ENCODE results near the gene CCDC15.
"Not testable (repeated sequence)": the region's sequence is repeated elsewhere in the genome, so short reads cannot be mapped to it uniquely, and the experiment has no call there.

Gene CCDC15

GRCh38 chr11:124961972-124962609 lies 8.1 kb downstream of the CCDC15 start:
- Histone ChIP-seq H3K9me3 (ENCODE audit: control insufficient read depth in 5 of 5, low read length in 5 of 5) (no peaks in the 10 kb centered on the region), H3K4me3 (ENCODE audit: low read depth in 1 of 5, low read length in 5 of 5) (no peak overlapping the region), H3K4me1 (ENCODE audit: control insufficient read depth in 5 of 5, insufficient read depth in 5 of 5, low read length in 5 of 5) (no peaks in the 10 kb centered on the region), H3K36me3 (ENCODE audit: control insufficient read depth in 5 of 5, insufficient read depth in 5 of 5, low read length in 5 of 5) (no peaks in the 10 kb centered on the region), H3K27me3 (ENCODE audit: control insufficient read depth in 5 of 5, insufficient read depth in 4 of 5, low read length in 5 of 5) (no peaks in the 10 kb centered on the region), H3K9ac (ENCODE audit: low read length in 5 of 5) (no peak overlapping the region), H3K27ac (ENCODE audit: low read depth, low read length) (no peak overlapping the region)

DNA sequence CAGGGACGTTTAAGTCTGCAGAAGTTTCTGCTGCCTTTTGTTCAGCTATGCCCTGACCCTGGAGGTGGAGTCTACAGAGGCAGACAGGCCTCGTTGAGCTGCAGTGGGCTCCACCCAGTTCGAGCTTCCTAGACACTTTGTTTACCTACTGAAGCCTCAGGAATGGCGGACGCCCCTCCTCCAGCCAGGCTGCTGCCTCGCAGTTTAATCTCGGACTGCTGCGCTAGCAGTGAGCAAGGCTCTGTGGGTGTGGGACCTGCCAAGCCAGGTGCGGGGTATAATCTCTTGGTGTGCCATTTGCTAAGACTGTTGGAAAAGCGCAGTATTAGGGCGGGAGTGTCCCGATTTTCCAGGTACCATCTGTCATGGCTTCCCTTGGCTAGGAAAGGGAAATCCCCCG lies 14.2 kb downstream of the CCDC15 start:
- H3K4me1 ChIP-seq (ENCODE audit: control insufficient read depth in 5 of 5, insufficient read depth in 5 of 5, low read length in 5 of 5); H3K9ac ChIP-seq (ENCODE audit: low read length in 5 of 5); H3K27ac ChIP-seq (ENCODE audit: low read depth, low read length); H3K27me3 ChIP-seq (ENCODE audit: control insufficient read depth in 5 of 5, insufficient read depth in 4 of 5, low read length in 5 of 5); H3K4me3 ChIP-seq (ENCODE audit: low read depth in 1 of 5, low read length in 5 of 5); H3K36me3 ChIP-seq (ENCODE audit: control insufficient read depth in 5 of 5, insufficient read depth in 5 of 5, low read length in 5 of 5); H3K9me3 ChIP-seq (ENCODE audit: control insufficient read depth in 5 of 5, low read length in 5 of 5): not testable (repeated sequence)

GRCh38 chr11:124970925-124971324 lies 16.9 kb downstream of the CCDC15 start:
- Histone ChIP-seq H3K9me3 (ENCODE audit: control insufficient read depth in 5 of 5, low read length in 5 of 5) (no peaks in the 10 kb centered on the region), H3K4me1 (ENCODE audit: control insufficient read depth in 5 of 5, insufficient read depth in 5 of 5, low read length in 5 of 5) (peaks cover 0 to 3% (median 0%) of the 10 kb centered on the region in 5 donors), H3K36me3 (ENCODE audit: control insufficient read depth in 5 of 5, insufficient read depth in 5 of 5, low read length in 5 of 5) (peaks cover 0 to 5% (median 0%) of the 10 kb centered on the region in 5 donors), H3K27me3 (ENCODE audit: control insufficient read depth in 5 of 5, insufficient read depth in 4 of 5, low read length in 5 of 5) (no peaks in the 10 kb centered on the region), H3K27ac (ENCODE audit: low read depth, low read length) (no peak overlapping the region), H3K4me3 (ENCODE audit: low read depth in 1 of 5, low read length in 5 of 5) (no peak overlapping the region), H3K9ac (ENCODE audit: low read length in 5 of 5) (no peak overlapping the region)

DNA sequence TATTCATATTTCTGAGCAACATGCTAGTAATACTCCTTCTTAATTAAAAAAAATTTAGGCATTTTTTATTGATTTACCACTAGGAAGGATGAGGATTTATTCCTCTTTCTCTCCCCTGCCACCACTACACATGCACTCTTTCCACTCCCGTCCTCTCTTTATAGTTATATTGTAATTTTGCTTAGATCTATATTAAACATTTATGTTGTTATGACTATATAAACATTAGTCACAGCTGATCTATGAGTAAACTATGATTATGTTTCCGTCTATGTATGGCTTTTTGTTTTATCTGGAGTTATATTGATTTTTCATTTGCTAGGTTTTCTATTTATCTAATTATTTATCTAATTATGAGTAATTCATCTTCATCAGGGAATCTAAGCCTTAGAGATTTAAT lies 17.8 kb downstream of the CCDC15 start:
- peaks cover 0 to 3% (median 0%) of the 10 kb centered on the region in 5 donors for H3K4me1 ChIP-seq (ENCODE audit: control insufficient read depth in 5 of 5, insufficient read depth in 5 of 5, low read length in 5 of 5)
- no peaks in the 10 kb centered on the region for H3K9me3 ChIP-seq (ENCODE audit: control insufficient read depth in 5 of 5, low read length in 5 of 5)
- no peak overlapping the region for H3K4me3 ChIP-seq (ENCODE audit: low read depth in 1 of 5, low read length in 5 of 5)
- no peak overlapping the region for H3K9ac ChIP-seq (ENCODE audit: low read length in 5 of 5)
- H3K27me3 ChIP-seq (ENCODE audit: control insufficient read depth in 5 of 5, insufficient read depth in 4 of 5, low read length in 5 of 5), result no peaks in the 10 kb centered on the region
- peaks cover 0 to 5% (median 0%) of the 10 kb centered on the region in 5 donors for H3K36me3 ChIP-seq (ENCODE audit: control insufficient read depth in 5 of 5, insufficient read depth in 5 of 5, low read length in 5 of 5)
- H3K27ac ChIP-seq (ENCODE audit: low read depth, low read length), result no peak overlapping the region

DNA sequence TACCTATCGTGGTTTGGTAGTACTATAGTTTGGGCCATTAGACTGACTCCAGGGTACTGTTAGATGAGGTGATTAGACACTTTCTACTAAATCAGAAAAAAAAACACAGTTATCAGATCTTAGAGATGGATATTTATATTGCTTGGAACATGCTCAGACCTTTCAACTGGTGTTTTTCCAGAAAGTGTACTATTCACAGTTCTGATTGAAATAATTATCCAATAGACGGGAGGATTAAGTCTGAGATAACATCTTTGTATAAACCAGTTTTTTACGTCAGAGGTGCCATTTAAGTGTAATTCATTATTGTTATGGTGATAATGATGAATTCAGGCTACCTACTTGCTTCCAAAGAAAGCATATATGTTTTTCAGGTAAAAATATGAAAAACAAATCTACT lies 22.5 kb downstream of the CCDC15 start:
- H3K9ac ChIP-seq (ENCODE audit: low read length in 5 of 5), result no peak overlapping the region
- H3K4me3 ChIP-seq (ENCODE audit: low read depth in 1 of 5, low read length in 5 of 5), result no peak overlapping the region
- no peaks in the 10 kb centered on the region for H3K27me3 ChIP-seq (ENCODE audit: control insufficient read depth in 5 of 5, insufficient read depth in 4 of 5, low read length in 5 of 5)

GRCh38 chr11:124977006-124977405 lies 23.0 kb downstream of the CCDC15 start:
- Histone ChIP-seq H3K4me3 (ENCODE audit: low read depth in 1 of 5, low read length in 5 of 5) (no peak overlapping the region), H3K9me3 (ENCODE audit: control insufficient read depth in 5 of 5, low read length in 5 of 5) (peaks cover 0 to 12% (median 3%) of the 10 kb centered on the region in 5 donors), H3K27ac (ENCODE audit: low read depth, low read length) (no peak overlapping the region), H3K4me1 (ENCODE audit: control insufficient read depth in 5 of 5, insufficient read depth in 5 of 5, low read length in 5 of 5) (peaks cover 0 to 3% (median 0%) of the 10 kb centered on the region in 5 donors), H3K36me3 (ENCODE audit: control insufficient read depth in 5 of 5, insufficient read depth in 5 of 5, low read length in 5 of 5) (peaks cover 0 to 1% (median 0%) of the 10 kb centered on the region in 5 donors), H3K27me3 (ENCODE audit: control insufficient read depth in 5 of 5, insufficient read depth in 4 of 5, low read length in 5 of 5) (no peaks in the 10 kb centered on the region), H3K9ac (ENCODE audit: low read length in 5 of 5) (no peak overlapping the region)

More for the DNA sequence above, 22.5 kb downstream of the CCDC15 start:
- H3K36me3 ChIP-seq (ENCODE audit: control insufficient read depth in 5 of 5, insufficient read depth in 5 of 5, low read length in 5 of 5), result no peaks in the 10 kb centered on the region
- H3K4me1 ChIP-seq (ENCODE audit: control insufficient read depth in 5 of 5, insufficient read depth in 5 of 5, low read length in 5 of 5), result peaks cover 0 to 3% (median 0%) of the 10 kb centered on the region in 5 donors
- H3K9me3 ChIP-seq (ENCODE audit: control insufficient read depth in 5 of 5, low read length in 5 of 5), result peaks cover 0 to 7% (median 0%) of the 10 kb centered on the region in 5 donors
- no peak overlapping the region for H3K27ac ChIP-seq (ENCODE audit: low read depth, low read length)

DNA sequence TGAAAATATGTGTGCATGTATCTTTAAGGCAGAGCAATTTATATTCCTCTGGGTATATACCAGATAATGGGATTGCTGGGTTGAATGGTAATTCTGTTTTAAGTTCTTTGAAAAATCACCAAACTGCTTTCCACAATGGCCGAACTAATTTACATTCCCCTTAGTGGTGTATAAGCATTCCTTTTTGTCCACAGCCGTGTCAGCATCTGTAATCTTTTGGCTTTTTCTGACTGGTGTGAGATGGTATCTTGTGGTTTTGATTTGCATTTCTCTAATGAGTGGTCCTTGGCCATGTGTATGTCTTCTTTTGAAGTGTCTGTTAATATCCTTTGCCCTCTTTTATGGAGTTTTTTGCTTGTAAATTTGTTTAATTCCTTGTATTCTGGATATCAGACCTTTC lies 24.3 kb downstream of the CCDC15 start:
- H3K27me3 ChIP-seq (ENCODE audit: control insufficient read depth in 5 of 5, insufficient read depth in 4 of 5, low read length in 5 of 5), result no peaks in the 10 kb centered on the region
- H3K36me3 ChIP-seq (ENCODE audit: control insufficient read depth in 5 of 5, insufficient read depth in 5 of 5, low read length in 5 of 5), result peaks cover 0 to 5% (median 0%) of the 10 kb centered on the region in 5 donors
- H3K9ac ChIP-seq (ENCODE audit: low read length in 5 of 5), result no peak overlapping the region
- H3K27ac ChIP-seq (ENCODE audit: low read depth, low read length), result no peak overlapping the region
- H3K9me3 ChIP-seq (ENCODE audit: control insufficient read depth in 5 of 5, low read length in 5 of 5), result peaks cover 0 to 15% (median 5%) of the 10 kb centered on the region in 5 donors
- H3K4me3 ChIP-seq (ENCODE audit: low read depth in 1 of 5, low read length in 5 of 5), result no peak overlapping the region
- peaks cover 0 to 3% (median 0%) of the 10 kb centered on the region in 5 donors for H3K4me1 ChIP-seq (ENCODE audit: control insufficient read depth in 5 of 5, insufficient read depth in 5 of 5, low read length in 5 of 5)

GRCh38 chr11:124982043-124982442 lies 28.0 kb downstream of the CCDC15 start:
- no peak overlapping the region for H3K4me3 ChIP-seq (ENCODE audit: low read depth in 1 of 5, low read length in 5 of 5)
- H3K36me3 ChIP-seq (ENCODE audit: control insufficient read depth in 5 of 5, insufficient read depth in 5 of 5, low read length in 5 of 5), result peaks cover 0 to 5% (median 0%) of the 10 kb centered on the region in 5 donors
- peaks cover 0 to 3% (median 0%) of the 10 kb centered on the region in 5 donors for H3K4me1 ChIP-seq (ENCODE audit: control insufficient read depth in 5 of 5, insufficient read depth in 5 of 5, low read length in 5 of 5)
- no peak overlapping the region for H3K9ac ChIP-seq (ENCODE audit: low read length in 5 of 5)
- no peaks in the 10 kb centered on the region for H3K27me3 ChIP-seq (ENCODE audit: control insufficient read depth in 5 of 5, insufficient read depth in 4 of 5, low read length in 5 of 5)
- peaks cover 0 to 15% (median 5%) of the 10 kb centered on the region in 5 donors for H3K9me3 ChIP-seq (ENCODE audit: control insufficient read depth in 5 of 5, low read length in 5 of 5)
- no peak overlapping the region for H3K27ac ChIP-seq (ENCODE audit: low read depth, low read length)

- Histone ChIP-seq H3K27ac (ENCODE audit: low read depth, low read length) (no peak overlapping the region), H3K36me3 (ENCODE audit: control insufficient read depth in 5 of 5, insufficient read depth in 5 of 5, low read length in 5 of 5) (peaks cover 0 to 7% (median 0%) of the 10 kb centered on the region in 5 donors), H3K9me3 (ENCODE audit: control insufficient read depth in 5 of 5, low read length in 5 of 5) (peaks cover 0 to 15% (median 5%) of the 10 kb centered on the region in 5 donors)
Measured at GRCh38 chr11:124983674-124984511, 29.9 kb downstream of the CCDC15 start.

DNA sequence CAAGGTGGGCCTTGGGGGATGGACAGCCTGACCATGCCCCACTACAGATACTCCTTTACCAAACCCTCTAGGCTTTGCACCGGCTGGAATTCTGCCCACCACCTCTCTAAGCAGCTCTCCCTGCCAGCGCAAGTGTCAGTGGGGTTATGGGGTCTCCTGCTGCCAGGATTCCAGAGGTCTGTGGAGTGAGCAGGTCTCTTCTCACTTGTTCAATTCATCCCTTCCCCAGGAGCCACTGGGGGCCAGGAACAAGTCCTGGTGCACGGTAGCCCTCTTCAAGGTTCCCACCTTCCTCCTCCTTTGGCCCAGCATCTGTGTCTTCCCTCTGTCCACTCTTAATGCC lies 30.5 kb downstream of the CCDC15 start:
- H3K27me3 ChIP-seq (ENCODE audit: control insufficient read depth in 5 of 5, insufficient read depth in 4 of 5, low read length in 5 of 5), result no peaks in the 10 kb centered on the region
- no peak overlapping the region for H3K4me3 ChIP-seq (ENCODE audit: low read depth in 1 of 5, low read length in 5 of 5)
- no peak overlapping the region for H3K27ac ChIP-seq (ENCODE audit: low read depth, low read length)
- H3K9me3 ChIP-seq (ENCODE audit: control insufficient read depth in 5 of 5, low read length in 5 of 5), result peaks cover 0 to 11% (median 5%) of the 10 kb centered on the region in 5 donors
- peaks cover 0 to 7% (median 0%) of the 10 kb centered on the region in 5 donors for H3K36me3 ChIP-seq (ENCODE audit: control insufficient read depth in 5 of 5, insufficient read depth in 5 of 5, low read length in 5 of 5)
- H3K9ac ChIP-seq (ENCODE audit: low read length in 5 of 5), result no peak overlapping the region
- no peaks in the 10 kb centered on the region for H3K4me1 ChIP-seq (ENCODE audit: control insufficient read depth in 5 of 5, insufficient read depth in 5 of 5, low read length in 5 of 5)

More at GRCh38 chr11:124983674-124984511, 29.9 kb downstream of the CCDC15 start:
- Histone ChIP-seq H3K4me3 (ENCODE audit: low read depth in 1 of 5, low read length in 5 of 5) (no peak overlapping the region), H3K4me1 (ENCODE audit: control insufficient read depth in 5 of 5, insufficient read depth in 5 of 5, low read length in 5 of 5) (no peaks in the 10 kb centered on the region), H3K27me3 (ENCODE audit: control insufficient read depth in 5 of 5, insufficient read depth in 4 of 5, low read length in 5 of 5) (no peaks in the 10 kb centered on the region), H3K9ac (ENCODE audit: low read length in 5 of 5) (no peak overlapping the region)

Data from subcutaneous abdominal adipose tissue (tissue), 5 donors.